22Rv1 (cell line): ENCODE measurements around the gene SOX2.

Experiments used
- H3K27ac ChIP-seq: fragments of 450-650 bp; 2 replicates; pipeline ENCODE4 v1.5.1; 2017
- CTCF ChIP-seq: fragments of 450-650 bp; IDR thresholded peaks from 2 replicates; pipeline ENCODE4 v1.5.1; 2017; ENCODE audit warnings: mild to moderate bottlenecking
- ZFX ChIP-seq: fragments of 450-650 bp; IDR thresholded peaks from 2 replicates; pipeline ENCODE4 v1.6.1; 2017; ENCODE audit warnings: antibody characterized with exemption, borderline replicate concordance

The SOX2 gene

GRCh38 chr3:181713676-181714612 lies 2.2 kb downstream of the SOX2 start:
- TF ChIP-seq CTCF: no peak
- H3K27ac ChIP-seq: no peak overlapping the region

- H3K27ac ChIP-seq: no peak overlapping the region
- no peak for TF ChIP-seq ZFX
- no peak for TF ChIP-seq CTCF
Measured at GRCh38 chr3:181715571-181716340, 4.0 kb downstream of the SOX2 start.

- TF ChIP-seq ZFX (no peak), CTCF (no peak)
- H3K27ac ChIP-seq: no peak overlapping the region
Measured at GRCh38 chr3:181716966-181717365, 5.2 kb downstream of the SOX2 start.

GRCh38 chr3:181717549-181718171 lies 5.9 kb downstream of the SOX2 start:
- TF ChIP-seq CTCF (no peak), ZFX (no peak)
- no peak overlapping the region for H3K27ac ChIP-seq

DNA sequence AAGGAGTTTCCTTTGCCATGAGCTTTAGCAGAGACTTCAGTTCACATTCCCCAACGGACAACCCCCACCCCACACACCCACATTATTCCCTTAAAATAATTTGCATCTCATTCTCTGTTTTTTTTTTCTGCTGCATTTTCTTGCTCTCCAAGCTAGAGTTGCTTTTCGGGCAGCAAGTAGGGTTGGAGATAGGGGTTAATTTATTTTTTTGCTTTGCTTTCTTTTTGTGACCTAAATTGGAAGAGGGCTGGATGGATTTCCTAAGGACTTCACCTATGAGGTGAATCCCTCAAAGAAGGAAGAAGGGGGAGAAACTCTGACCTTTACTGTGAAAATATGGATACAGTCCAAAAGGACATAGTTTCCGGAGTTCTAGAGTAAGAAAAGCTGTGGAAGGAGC lies 6.6 kb downstream of the SOX2 start:
- no peak overlapping the region for H3K27ac ChIP-seq
- TF ChIP-seq CTCF: no peak
- TF ChIP-seq ZFX: no peak

DNA sequence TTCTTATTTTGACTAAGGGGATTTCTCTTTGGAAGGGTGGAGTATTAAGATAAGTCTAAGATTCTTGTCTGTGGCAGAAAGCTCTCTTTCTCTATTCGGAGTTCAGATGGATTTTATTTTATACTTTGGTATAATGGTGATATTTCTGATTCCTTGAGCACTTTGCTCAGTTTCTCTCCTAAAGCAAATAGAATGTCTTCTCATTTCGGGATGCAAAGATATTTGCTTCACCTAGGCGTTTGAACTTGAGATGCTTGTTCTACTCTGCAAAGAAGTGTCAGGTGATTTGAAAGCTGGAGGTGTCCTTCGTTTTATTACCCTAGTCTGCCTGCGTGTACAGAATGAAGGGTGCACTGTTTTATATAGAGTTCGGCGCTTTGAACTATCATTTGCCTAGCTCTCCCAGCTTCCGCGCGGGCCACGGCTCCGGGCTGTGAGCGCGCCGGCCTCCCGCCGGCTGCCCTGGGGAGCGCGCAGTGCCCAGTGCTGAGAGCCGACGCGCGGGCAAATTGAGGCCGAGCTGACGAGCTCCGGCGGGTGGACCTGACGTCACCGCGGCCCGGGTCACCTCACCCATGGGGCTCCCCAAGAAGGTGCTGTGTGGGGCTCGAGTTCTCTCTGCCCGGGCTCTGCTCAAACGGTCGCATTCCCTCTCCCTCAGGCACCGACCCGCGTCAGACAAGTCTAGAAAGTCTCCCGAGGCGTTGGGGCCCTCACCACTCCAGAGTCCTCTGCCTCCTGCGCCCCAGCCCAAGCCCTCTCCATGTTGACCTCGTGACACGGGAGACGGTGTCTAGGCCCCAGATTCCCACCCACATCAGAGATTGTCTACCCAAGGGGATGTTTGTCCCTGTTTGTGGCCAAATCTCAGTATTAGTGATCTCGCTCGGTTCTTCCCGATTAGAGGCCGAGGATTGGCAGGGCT lies 7.5 kb downstream of the SOX2 start:
- no peak overlapping the region for H3K27ac ChIP-seq
- TF ChIP-seq CTCF (no peak), ZFX (no peak)
